Astrocyte of the spinal cord (primary cell): ENCODE data around the gene ABCB8.

ENCODE experiments used
- DNase-seq: peaks from one replicate; pipeline ENCODE4 v3.0.0; 2011; ENCODE audit warnings: low read depth, low spot score
- H3K4me3 ChIP-seq: 2 replicates; pipeline ENCODE4 v1.5.1; 2011; ENCODE audit warnings: low read depth, mild to moderate bottlenecking, low read length, moderate library complexity
- in situ Hi-C: cut with HindIII; loops from 2 replicates; pipeline ENCODE4 v1.10.0; 2017; ENCODE audit warnings: low sequenced_read_pairs
- TF ChIP-seq, protein P1 (sequence below): IDR thresholded peaks from 2 replicates; pipeline ENCODE4 v1.5.1; 2012; ENCODE audit warnings: low read depth, mild to moderate bottlenecking, low read length, inconsistent platforms

The ABCB8 gene

GRCh38 chr7:151003572-151003971 is 24.7 kb upstream of the ABCB8 start:
- TF ChIP-seq, protein P1, sequence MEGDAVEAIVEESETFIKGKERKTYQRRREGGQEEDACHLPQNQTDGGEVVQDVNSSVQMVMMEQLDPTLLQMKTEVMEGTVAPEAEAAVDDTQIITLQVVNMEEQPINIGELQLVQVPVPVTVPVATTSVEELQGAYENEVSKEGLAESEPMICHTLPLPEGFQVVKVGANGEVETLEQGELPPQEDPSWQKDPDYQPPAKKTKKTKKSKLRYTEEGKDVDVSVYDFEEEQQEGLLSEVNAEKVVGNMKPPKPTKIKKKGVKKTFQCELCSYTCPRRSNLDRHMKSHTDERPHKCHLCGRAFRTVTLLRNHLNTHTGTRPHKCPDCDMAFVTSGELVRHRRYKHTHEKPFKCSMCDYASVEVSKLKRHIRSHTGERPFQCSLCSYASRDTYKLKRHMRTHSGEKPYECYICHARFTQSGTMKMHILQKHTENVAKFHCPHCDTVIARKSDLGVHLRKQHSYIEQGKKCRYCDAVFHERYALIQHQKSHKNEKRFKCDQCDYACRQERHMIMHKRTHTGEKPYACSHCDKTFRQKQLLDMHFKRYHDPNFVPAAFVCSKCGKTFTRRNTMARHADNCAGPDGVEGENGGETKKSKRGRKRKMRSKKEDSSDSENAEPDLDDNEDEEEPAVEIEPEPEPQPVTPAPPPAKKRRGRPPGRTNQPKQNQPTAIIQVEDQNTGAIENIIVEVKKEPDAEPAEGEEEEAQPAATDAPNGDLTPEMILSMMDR = no peak
- H3K4me3 ChIP-seq = no peak overlapping the region
- in situ Hi-C loops = no loop called here
- no peak for DNase-seq

DNA sequence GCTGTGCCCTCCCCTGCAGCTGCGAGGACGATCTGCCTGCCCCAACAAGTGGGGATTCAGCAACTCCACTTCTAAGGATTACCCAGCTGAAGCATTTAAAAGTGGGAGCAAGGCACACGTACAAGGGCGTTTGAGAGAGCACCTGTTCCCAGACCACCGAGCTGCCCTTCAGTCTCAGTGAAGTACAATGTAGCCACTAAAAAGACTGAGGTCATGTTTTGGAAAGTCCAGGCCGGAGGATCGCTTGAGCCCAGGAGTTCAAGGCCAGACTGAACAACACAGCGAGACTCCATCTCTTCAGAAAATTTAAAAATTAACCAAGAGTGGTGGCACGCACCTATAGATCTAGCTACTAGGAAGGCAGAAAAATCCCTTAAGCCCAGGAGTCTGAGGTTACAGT is 22.7 kb upstream of the ABCB8 start:
- in situ Hi-C loops = no loop called here
- no peak for DNase-seq
- TF ChIP-seq, protein P1 = no peak
- H3K4me3 ChIP-seq = no peak overlapping the region

DNA sequence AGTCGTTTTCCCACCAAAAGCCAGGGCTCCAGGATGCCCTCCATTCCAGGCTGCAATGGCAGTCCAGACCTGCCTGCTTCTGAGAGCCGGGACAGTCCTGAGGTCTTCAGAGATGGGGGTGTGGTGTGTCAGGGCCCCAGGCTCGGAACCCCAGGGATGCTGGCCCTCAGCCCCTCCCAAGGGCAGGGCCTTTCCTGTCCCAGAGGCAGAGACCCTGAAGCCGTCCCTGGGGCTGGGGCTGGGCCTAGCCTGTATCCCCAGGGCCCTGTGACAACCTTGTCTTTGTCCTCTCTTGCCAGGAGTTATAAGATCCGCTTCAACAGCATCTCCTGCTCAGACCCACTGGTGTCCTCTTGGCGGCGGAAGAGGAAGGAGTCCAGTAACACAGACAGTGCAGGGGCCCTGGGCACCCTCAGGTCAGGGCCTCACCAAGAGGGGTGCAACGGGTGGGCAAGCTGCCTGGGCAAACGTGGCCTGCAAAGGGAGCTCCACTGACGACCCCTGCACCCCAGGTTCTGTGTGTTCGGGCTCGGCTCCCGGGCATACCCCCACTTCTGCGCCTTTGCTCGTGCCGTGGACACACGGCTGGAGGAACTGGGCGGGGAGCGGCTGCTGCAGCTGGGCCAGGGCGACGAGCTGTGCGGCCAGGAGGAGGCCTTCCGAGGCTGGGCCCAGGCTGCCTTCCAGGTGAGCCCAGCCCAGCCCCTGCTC is 21.5 kb upstream of the ABCB8 start:
- H3K4me3 ChIP-seq = no peak overlapping the region
- in situ Hi-C loops = no loop called here
- TF ChIP-seq, protein P1 = no peak
- no peak for DNase-seq

- TF ChIP-seq, protein P1 = no peak
- DNase-seq = no peak
- no peak overlapping the region for H3K4me3 ChIP-seq
- in situ Hi-C loops = no loop called here
Measured at GRCh38 chr7:151007469-151007898, 20.8 kb upstream of the ABCB8 start.

GRCh38 chr7:151008143-151008510 is 20.1 kb upstream of the ABCB8 start:
- no peak for DNase-seq
- TF ChIP-seq, protein P1 = no peak
- no peak overlapping the region for H3K4me3 ChIP-seq
- in situ Hi-C loops = no loop called here

GRCh38 chr7:151008511-151009323 is 19.5 kb upstream of the ABCB8 start:
- no peak for DNase-seq
- TF ChIP-seq, protein P1 = peak; percentile 79
- H3K4me3 ChIP-seq = no peak overlapping the region
- in situ Hi-C loops = no loop called here
